Thyroid gland (tissue), 4 donors: ENCODE data around the gene MYLK4.

Experiments used
- POLR2A ChIP-seq, 2 donors: fragments of 450-650 bp; IDR thresholded peaks; one replicate each; pipeline ENCODE4 v1.6.1; 2017; ENCODE audit warnings: antibody characterized with exemption in 2 of 2, mild to moderate bottlenecking in 2 of 2, moderate library complexity in 1 of 2
- TF ChIP-seq, protein P1 (sequence below), 6 experiments: fragments of 200-600 bp in 3 of 6; fragments of 450-650 bp in 3 of 6; sonication (generic) in 3 of 6; IDR thresholded peaks; one replicate each; pipeline ENCODE4 v1.5.1; 2016 to 2019; ENCODE audit warnings: antibody characterized with exemption in 6 of 6, mild to moderate bottlenecking in 2 of 6, inconsistent platforms in 1 of 6, moderate library complexity in 1 of 6

DNA sequence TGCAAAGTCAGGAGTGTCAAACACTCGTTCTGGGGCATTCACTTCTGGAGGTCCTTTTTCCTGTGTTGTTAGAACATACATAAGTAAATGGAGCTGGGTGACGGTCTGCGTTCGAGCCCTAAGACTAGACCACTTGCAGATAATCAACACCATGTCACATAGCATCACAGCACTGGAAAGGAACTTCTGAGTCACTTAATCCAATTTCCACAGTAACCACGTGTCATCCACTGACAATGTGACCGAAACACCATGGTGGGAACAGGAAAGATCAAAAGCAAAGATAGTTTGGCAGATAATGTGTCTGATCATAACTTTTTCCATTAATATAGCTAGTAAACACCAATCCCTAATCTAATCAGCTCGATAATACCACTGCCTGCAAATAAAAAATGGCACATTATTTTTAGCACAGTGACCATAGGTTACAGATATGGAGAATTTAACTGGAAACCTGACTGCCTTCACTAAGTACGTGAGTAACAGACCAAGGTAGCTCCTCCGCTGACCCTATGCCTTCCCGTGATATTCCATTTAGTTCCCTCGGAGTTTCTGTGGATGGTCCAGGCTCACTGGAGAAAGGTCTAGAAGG lies 49.3 kb upstream of the MYLK4 start:
- TF ChIP-seq, protein P1, sequence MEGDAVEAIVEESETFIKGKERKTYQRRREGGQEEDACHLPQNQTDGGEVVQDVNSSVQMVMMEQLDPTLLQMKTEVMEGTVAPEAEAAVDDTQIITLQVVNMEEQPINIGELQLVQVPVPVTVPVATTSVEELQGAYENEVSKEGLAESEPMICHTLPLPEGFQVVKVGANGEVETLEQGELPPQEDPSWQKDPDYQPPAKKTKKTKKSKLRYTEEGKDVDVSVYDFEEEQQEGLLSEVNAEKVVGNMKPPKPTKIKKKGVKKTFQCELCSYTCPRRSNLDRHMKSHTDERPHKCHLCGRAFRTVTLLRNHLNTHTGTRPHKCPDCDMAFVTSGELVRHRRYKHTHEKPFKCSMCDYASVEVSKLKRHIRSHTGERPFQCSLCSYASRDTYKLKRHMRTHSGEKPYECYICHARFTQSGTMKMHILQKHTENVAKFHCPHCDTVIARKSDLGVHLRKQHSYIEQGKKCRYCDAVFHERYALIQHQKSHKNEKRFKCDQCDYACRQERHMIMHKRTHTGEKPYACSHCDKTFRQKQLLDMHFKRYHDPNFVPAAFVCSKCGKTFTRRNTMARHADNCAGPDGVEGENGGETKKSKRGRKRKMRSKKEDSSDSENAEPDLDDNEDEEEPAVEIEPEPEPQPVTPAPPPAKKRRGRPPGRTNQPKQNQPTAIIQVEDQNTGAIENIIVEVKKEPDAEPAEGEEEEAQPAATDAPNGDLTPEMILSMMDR (IDR thresholded peaks at IDR 0.05) = no peak
- TF ChIP-seq POLR2A (IDR thresholded peaks at IDR 0.05) = no peak
